ENCODE measurements around the gene CBFB.

DNA sequence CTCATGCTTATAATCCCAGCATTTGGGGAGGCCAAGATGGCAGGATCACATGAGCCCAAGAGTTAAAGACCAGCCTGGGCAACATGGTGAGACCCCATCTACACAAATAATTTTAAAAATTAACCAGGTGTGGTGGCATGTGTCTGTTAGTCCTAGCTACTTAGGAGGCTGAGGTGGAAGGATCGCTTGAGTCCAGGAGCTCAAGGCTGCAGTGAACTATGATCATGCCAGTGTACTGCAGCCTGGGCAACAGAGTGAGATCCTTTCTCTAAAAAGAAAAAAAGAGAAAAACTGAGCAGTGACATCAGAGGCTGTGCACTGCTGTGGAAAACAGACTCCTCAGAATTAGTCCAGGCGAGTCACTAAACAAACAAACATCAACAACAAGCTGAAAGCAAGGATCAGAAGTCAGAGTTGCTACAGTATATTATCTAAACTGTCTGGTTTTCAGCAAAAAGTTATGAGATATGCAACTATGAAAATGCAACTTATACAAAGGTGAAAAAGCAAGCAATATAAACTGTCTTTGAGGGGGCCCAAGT lies 39.3 kb downstream of the CBFB start:
- TF ChIP-seq ZNF274 (IDR thresholded peaks at IDR 0.05; ENCODE audit: low read depth, low read length) (no peak), YY1 (IDR thresholded peaks at IDR 0.05; ENCODE audit: insufficient read depth, insufficient read length) (no peak), SUZ12 (IDR thresholded peaks at IDR 0.05; ENCODE audit: extremely low read depth, insufficient read depth, insufficient read length) (no peak)

Measured in NT2/D1 (cell line).